HepG2 (cell line): Measurements from ENCODE around the gene PLCB1. TPM values are rescaled to one million over a fixed set of nuclear protein-coding genes. Genes with fewer than 3 reads are reported as not detected.

Experiments
- AKAP8 ChIP-seq: sonication (generic); formaldehyde crosslinking; IDR thresholded peaks from 2 replicates; pipeline ENCODE4 v1.5.1; 2020; ENCODE audit warnings: mild to moderate bottlenecking, missing genetic modification reagents
- BORCS8-MEF2B ChIP-seq: sonication (generic); formaldehyde crosslinking; IDR thresholded peaks from 2 replicates; pipeline ENCODE4 v1.8.0; 2022; ENCODE audit warnings: mild to moderate bottlenecking, missing genetic modification reagents
- DNMT3B ChIP-seq: conservative IDR thresholded peaks from 2 replicates; pipeline ENCODE4 v1.6.1; 2016; ENCODE audit warnings: missing biosample characterization, control low read depth
- GABPB1 ChIP-seq: IDR thresholded peaks from 2 replicates; pipeline ENCODE4 v1.6.1; 2016; ENCODE audit warnings: mild to moderate bottlenecking, missing genetic modification reagents, moderate library complexity, missing compliant biosample characterization
- ISL2 ChIP-seq: sonication (generic); formaldehyde crosslinking; IDR thresholded peaks from 2 replicates; pipeline ENCODE4 v1.5.0; 2020; ENCODE audit warnings: missing genetic modification reagents
- MAF1 ChIP-seq: sonication (generic); formaldehyde crosslinking; IDR thresholded peaks from 2 replicates; pipeline ENCODE4 v1.5.0; 2020; ENCODE audit warnings: missing genetic modification reagents, borderline replicate concordance
- MIER2 ChIP-seq: IDR thresholded peaks from 2 replicates; pipeline ENCODE4 v1.6.1; 2016; ENCODE audit warnings: missing biosample characterization, missing genetic modification reagents
- SKIL ChIP-seq: sonication (generic); formaldehyde crosslinking; IDR thresholded peaks from 2 replicates; pipeline ENCODE4 v1.8.0; 2022; ENCODE audit warnings: missing genetic modification reagents, mild to moderate bottlenecking, moderate library complexity, borderline replicate concordance
- STAG1 ChIP-seq: sonication (generic); formaldehyde crosslinking; IDR thresholded peaks from 2 replicates; pipeline ENCODE4 v1.4.0; 2020; ENCODE audit warnings: missing genetic modification reagents
- SYNCRIP ChIP-seq: fragments of 200-400 bp; formaldehyde crosslinking; IDR thresholded peaks from 2 replicates; pipeline ENCODE4 v1.6.1; 2018; ENCODE audit warnings: mild to moderate bottlenecking, low read depth, low read length; ENCODE audit not compliant: insufficient read depth
- TRIM22 ChIP-seq: fragments of 450-650 bp; IDR thresholded peaks from 2 replicates; pipeline ENCODE4 v1.6.1; 2017
- YEATS2 ChIP-seq: sonication (generic); formaldehyde crosslinking; IDR thresholded peaks from 2 replicates; pipeline ENCODE4 v1.4.0; 2020; ENCODE audit warnings: missing genetic modification reagents, borderline replicate concordance
- ZBTB20 ChIP-seq: sonication (generic); formaldehyde crosslinking; IDR thresholded peaks from 2 replicates; pipeline ENCODE4 v1.8.1; 2023; ENCODE audit warnings: missing genetic modification reagents, low read depth, mild to moderate bottlenecking, borderline replicate concordance
- ZKSCAN5 ChIP-seq: sonication (generic); formaldehyde crosslinking; IDR thresholded peaks from 2 replicates; pipeline ENCODE4 v1.5.1; 2020; ENCODE audit warnings: mild to moderate bottlenecking, missing genetic modification reagents
- ZNF367 ChIP-seq: sonication (generic); formaldehyde crosslinking; IDR thresholded peaks from 2 replicates; pipeline ENCODE4 v1.4.0; 2020; ENCODE audit warnings: missing genetic modification reagents, borderline replicate concordance
- ZNF431 ChIP-seq: sonication (generic); formaldehyde crosslinking; IDR thresholded peaks from 2 replicates; pipeline ENCODE4 v1.9.0; 2022; ENCODE audit warnings: missing genetic modification reagents, low read depth, mild to moderate bottlenecking, borderline replicate concordance
- ZNF549 ChIP-seq: sonication (generic); formaldehyde crosslinking; IDR thresholded peaks from 2 replicates; pipeline ENCODE4 v1.5.0; 2020; ENCODE audit warnings: missing genetic modification reagents
- ZNF672 ChIP-seq: sonication (generic); formaldehyde crosslinking; IDR thresholded peaks from 2 replicates; pipeline ENCODE4 v1.8.1; 2022; ENCODE audit warnings: missing genetic modification reagents
- ZNF784 ChIP-seq: sonication (generic); formaldehyde crosslinking; IDR thresholded peaks from 2 replicates; pipeline ENCODE4 v1.5.1; 2020; ENCODE audit warnings: missing genetic modification reagents, mild to moderate bottlenecking, borderline replicate concordance
- ZNF883 ChIP-seq: sonication (generic); formaldehyde crosslinking; IDR thresholded peaks from 2 replicates; pipeline ENCODE4 v1.5.1; 2020; ENCODE audit warnings: mild to moderate bottlenecking, missing genetic modification reagents; ENCODE audit errors: not compliant biosample characterization
- ZSCAN29 ChIP-seq: sonication (generic); formaldehyde crosslinking; conservative IDR thresholded peaks from 2 replicates; pipeline ENCODE4 v1.4.0; 2020; ENCODE audit warnings: mild to moderate bottlenecking, missing genetic modification reagents
- polyA plus RNA-seq, 8 experiments: library from polyadenylated mRNA; depleted of rRNA in 3 of 8; stranded (reverse) in 7 of 8; unstranded in 1 of 8; fragments of >200 nt; fragmentation: Illumina TruSeq in 4 of 8; extraction: Trizol in 4 of 8; gene quantifications; 2 replicates each; pipeline versions ENCODE4 v1.2.1 to v1.2.3, GENCODE V29; 2011 to 2016; ENCODE audit warnings: low read depth in 4 of 8, missing spikeins in 1 of 8, mixed read lengths in 1 of 8; ENCODE audit not compliant: insufficient read depth in 1 of 8
- total RNA-seq, 5 experiments: library from RNA; depleted of rRNA; stranded (reverse); fragments of >200 nt; fragmentation: Illumina TruSeq; extraction: Trizol; gene quantifications; 2 replicates each; pipeline ENCODE4 v1.2.3, GENCODE V29; 2016; ENCODE audit warnings: low read depth in 1 of 5
- TF ChIP-seq, protein P1 (sequence below): sonication (generic); formaldehyde crosslinking; IDR thresholded peaks from 2 replicates; pipeline ENCODE4 v1.4.0; 2020; ENCODE audit warnings: missing genetic modification reagents, borderline replicate concordance
- TF ChIP-seq, protein P2 (sequence below): fragments of 450-650 bp; IDR thresholded peaks from 2 replicates; pipeline ENCODE4 v1.6.1; 2016

PLCB1 gene
- total and polyA plus RNA-seq, 2 of the 13 experiments (the other 11 are each of a cell fraction or from before 2014, with no cell fraction given): 42.4 to 55.9 TPM

- TF ChIP-seq MAF1 (CRISPR knock-in tag): no peak
- 0 out of 2 replicates have a peak, but pooled peaks have one; percentile 74 for TF ChIP-seq YEATS2 (CRISPR knock-in tag)
- peak; percentile 100 for TF ChIP-seq ISL2 (CRISPR knock-in tag)
- no peak for TF ChIP-seq SYNCRIP
- TF ChIP-seq ZNF367: no peak
- TF ChIP-seq ZSCAN29: peak; percentile 88; the same call in 1 of the 2 replicates
- TF ChIP-seq, protein P1, sequence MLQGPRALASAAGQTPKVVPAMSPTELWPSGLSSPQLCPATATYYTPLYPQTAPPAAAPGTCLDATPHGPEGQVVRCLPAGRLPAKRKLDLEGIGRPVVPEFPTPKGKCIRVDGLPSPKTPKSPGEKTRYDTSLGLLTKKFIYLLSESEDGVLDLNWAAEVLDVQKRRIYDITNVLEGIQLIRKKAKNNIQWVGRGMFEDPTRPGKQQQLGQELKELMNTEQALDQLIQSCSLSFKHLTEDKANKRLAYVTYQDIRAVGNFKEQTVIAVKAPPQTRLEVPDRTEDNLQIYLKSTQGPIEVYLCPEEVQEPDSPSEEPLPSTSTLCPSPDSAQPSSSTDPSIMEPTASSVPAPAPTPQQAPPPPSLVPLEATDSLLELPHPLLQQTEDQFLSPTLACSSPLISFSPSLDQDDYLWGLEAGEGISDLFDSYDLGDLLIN (CRISPR knock-in tag): no peak
- TF ChIP-seq, protein P2, sequence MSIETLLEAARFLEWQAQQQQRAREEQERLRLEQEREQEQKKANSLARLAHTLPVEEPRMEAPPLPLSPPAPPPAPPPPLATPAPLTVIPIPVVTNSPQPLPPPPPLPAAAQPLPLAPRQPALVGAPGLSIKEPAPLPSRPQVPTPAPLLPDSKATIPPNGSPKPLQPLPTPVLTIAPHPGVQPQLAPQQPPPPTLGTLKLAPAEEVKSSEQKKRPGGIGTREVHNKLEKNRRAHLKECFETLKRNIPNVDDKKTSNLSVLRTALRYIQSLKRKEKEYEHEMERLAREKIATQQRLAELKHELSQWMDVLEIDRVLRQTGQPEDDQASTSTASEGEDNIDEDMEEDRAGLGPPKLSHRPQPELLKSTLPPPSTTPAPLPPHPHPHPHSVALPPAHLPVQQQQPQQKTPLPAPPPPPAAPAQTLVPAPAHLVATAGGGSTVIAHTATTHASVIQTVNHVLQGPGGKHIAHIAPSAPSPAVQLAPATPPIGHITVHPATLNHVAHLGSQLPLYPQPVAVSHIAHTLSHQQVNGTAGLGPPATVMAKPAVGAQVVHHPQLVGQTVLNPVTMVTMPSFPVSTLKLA: no peak
- no peak for TF ChIP-seq ZNF784 (CRISPR knock-in tag)
- no peak for TF ChIP-seq ZNF549 (CRISPR knock-in tag)
- peak; percentile 99 for TF ChIP-seq SKIL
- peak; percentile 68; the same call in 1 of the 2 replicates for TF ChIP-seq AKAP8
- TF ChIP-seq ZKSCAN5: no peak
- no peak for TF ChIP-seq STAG1
- TF ChIP-seq ZNF672 (CRISPR knock-in tag): no peak
- TF ChIP-seq DNMT3B: peak; percentile 18; the same call in 1 of the 2 replicates
- TF ChIP-seq ZBTB20 (CRISPR knock-in tag): peak; percentile 98; the same call in 1 of the 2 replicates
- no peak for TF ChIP-seq BORCS8-MEF2B (CRISPR knock-in tag)
- no peak for TF ChIP-seq TRIM22
- TF ChIP-seq ZNF431: peak; percentile 41; the same call in 1 of the 2 replicates
- TF ChIP-seq GABPB1: peak; percentile 50; the same call in 1 of the 2 replicates
- peak; percentile 40; the same call in 1 of the 2 replicates for TF ChIP-seq MIER2 (CRISPR knock-in tag)
- TF ChIP-seq ZNF883 (CRISPR knock-in tag): no peak
These were observed 118.6 kb downstream of the PLCB1 start (continued) for GRCh38 chr20:8250539-8251200.
